ENCODE results near the gene DVL1. TPM values are rescaled to one million over a fixed set of nuclear protein-coding genes. Genes with fewer than 3 reads are reported as not detected.

DVL1 gene
- total RNA-seq, 1 donor from 2014 or later = 92.9 TPM

DNA sequence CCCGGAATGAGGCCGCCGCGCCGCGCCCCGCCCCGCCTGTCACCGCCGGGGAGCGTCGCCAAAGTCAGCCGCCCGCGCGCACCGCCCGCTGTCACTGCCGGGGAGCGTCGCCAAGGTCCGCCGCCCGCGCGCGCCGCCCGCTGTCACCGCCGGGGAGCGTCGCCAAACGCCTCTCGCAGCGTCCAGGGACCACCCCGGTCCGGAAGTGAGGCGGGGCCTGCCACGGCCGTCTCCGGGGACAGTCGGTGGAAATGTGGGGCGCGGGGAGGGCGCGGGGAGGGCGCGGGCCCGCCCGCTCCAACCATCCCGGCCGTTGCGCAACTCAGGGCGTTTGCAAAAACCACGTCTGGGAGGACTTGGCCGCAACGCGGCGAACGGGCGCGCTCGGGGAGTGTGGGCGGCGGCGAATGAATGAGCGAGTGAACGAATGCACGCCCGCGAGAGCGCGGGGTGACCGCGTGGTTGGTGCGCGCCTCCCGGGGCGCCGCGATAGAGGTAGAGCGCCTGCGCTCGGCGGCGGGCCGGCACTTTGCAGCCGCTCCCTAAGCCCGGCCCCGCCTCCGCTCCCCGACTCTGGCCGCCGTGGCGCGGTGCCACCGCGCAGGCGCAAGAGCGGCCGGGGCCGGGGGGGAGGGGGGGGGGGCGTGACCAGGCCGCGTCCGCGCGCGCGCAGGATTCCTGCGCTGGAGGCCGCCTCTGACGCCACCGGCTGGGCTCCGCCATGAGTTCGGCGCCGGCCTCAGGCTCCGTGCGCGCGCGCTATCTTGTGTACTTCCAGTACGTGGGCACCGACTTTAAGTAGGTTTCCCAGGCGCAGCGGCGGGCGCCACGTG is 41.1 kb downstream of the DVL1 start, which contains the start of the genes ACAP3 and PUSL1:
ACAP3 (minus strand) TSS at position 8 of the 833 bp plus-strand sequence. CDS start 115 bp downstream, outside the sequence.
PUSL1 (plus strand) TSS at position 675 of the 833 bp plus-strand sequence; CDS start at position 722, 47 bp downstream.
- H3K36me3 Mint-ChIP-seq (ENCODE audit: unreplicated experiment) = peaks cover 2% of the 10 kb centered on the region
- no peaks in the 10 kb centered on the region for H3K9me3 Mint-ChIP-seq (ENCODE audit: unreplicated experiment)
- H3K27me3 Mint-ChIP-seq (ENCODE audit: unreplicated experiment) = no peaks in the 10 kb centered on the region
- H3K27ac Mint-ChIP-seq (ENCODE audit: unreplicated experiment) = peak within 1 kb of the TSS; percentile 82
- DNase-seq (ENCODE audit: extremely low spot score, unreplicated experiment) = peak; percentile 96
- TF ChIP-seq, protein P1, sequence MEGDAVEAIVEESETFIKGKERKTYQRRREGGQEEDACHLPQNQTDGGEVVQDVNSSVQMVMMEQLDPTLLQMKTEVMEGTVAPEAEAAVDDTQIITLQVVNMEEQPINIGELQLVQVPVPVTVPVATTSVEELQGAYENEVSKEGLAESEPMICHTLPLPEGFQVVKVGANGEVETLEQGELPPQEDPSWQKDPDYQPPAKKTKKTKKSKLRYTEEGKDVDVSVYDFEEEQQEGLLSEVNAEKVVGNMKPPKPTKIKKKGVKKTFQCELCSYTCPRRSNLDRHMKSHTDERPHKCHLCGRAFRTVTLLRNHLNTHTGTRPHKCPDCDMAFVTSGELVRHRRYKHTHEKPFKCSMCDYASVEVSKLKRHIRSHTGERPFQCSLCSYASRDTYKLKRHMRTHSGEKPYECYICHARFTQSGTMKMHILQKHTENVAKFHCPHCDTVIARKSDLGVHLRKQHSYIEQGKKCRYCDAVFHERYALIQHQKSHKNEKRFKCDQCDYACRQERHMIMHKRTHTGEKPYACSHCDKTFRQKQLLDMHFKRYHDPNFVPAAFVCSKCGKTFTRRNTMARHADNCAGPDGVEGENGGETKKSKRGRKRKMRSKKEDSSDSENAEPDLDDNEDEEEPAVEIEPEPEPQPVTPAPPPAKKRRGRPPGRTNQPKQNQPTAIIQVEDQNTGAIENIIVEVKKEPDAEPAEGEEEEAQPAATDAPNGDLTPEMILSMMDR (IDR thresholded peaks at IDR 0.05) = no peak
- H3K4me3 Mint-ChIP-seq (ENCODE audit: unreplicated experiment) = peak within 1 kb of the TSS; percentile 79
- H3K4me1 Mint-ChIP-seq (ENCODE audit: unreplicated experiment) = peaks cover 35% of the 10 kb centered on the region

- Mint-ChIP-seq H3K9me3 (ENCODE audit: unreplicated experiment) (no peaks in the 10 kb centered on the region), H3K4me1 (ENCODE audit: unreplicated experiment) (peaks cover 35% of the 10 kb centered on the region), H3K4me3 (ENCODE audit: unreplicated experiment) (peak overlapping the region; percentile 75), H3K27me3 (ENCODE audit: unreplicated experiment) (no peaks in the 10 kb centered on the region), H3K27ac (ENCODE audit: unreplicated experiment) (no peak overlapping the region), H3K36me3 (ENCODE audit: unreplicated experiment) (peaks cover 2% of the 10 kb centered on the region)
- TF ChIP-seq, protein P1 (IDR thresholded peaks at IDR 0.05) = no peak
- DNase-seq (ENCODE audit: extremely low spot score, unreplicated experiment) = no peak
Observed at GRCh38 chr1:1307261-1307922, 41.8 kb downstream of the DVL1 start.

DNA sequence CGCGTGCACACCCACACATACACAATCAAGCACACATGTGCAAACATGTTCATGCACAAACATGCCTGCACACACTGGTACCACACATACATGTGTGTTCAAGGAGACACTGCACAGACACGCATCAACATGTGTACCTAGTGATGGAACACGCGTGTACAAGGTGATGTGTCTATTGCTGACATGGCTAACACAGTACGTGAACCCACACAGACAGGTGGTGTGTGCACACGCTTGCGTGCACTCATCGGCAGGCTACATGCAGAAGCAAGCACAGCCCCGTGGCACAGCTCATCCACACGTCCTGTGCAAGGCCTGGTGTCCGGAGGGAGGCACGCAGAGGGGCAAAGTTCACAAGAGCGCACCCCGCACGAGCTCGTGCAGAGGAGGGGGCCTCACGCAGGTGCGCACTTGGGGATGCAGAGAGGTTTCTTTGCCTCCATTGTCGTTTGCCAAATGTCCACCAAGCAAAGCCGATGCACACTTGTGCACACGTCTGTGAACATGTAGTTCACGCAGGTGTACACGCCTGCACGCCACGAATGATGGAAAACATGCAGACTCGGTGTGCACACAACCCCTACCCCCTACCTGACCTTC is 42.5 kb downstream of the DVL1 start:
- DNase-seq (ENCODE audit: extremely low spot score, unreplicated experiment) = no peak
- Mint-ChIP-seq H3K4me3 (ENCODE audit: unreplicated experiment) (peak overlapping the region; percentile 75), H3K27ac (ENCODE audit: unreplicated experiment) (peak overlapping the region; percentile 82), H3K4me1 (ENCODE audit: unreplicated experiment) (peaks cover 35% of the 10 kb centered on the region), H3K36me3 (ENCODE audit: unreplicated experiment) (peaks cover 2% of the 10 kb centered on the region), H3K9me3 (ENCODE audit: unreplicated experiment) (no peaks in the 10 kb centered on the region), H3K27me3 (ENCODE audit: unreplicated experiment) (no peaks in the 10 kb centered on the region)
- TF ChIP-seq, protein P1 (IDR thresholded peaks at IDR 0.05) = no peak

DNA sequence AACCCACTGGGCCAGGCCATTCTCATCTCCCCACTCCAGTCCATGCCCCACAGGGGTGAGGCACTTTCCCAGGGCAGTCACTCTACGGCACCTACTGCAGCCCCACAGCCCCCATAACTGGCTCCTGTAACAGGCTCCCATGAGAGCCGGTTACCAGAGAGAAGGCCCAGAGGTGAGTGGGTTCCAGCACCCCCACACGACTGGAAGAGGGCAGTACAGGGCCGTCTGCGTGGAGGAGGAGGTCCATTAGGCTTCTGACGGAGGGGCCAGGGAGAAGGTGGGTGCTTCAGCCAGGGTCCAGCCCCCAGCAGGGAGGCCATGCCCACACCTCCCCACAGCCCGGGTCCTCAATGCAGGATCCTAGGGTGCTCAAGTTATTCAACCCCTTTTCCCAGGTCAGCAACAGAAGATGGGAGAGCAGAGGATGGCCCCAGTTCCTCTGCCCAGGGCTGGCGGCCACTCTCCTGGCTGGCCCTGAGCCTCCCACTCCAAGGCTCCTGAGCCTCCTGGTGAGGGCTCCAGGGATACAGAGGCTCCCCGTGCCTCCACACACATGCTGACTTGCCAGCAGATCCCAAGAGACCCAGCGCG is 43.1 kb downstream of the DVL1 start:
- Mint-ChIP-seq H3K9me3 (ENCODE audit: unreplicated experiment) (no peaks in the 10 kb centered on the region), H3K4me1 (ENCODE audit: unreplicated experiment) (peaks cover 35% of the 10 kb centered on the region), H3K27me3 (ENCODE audit: unreplicated experiment) (no peaks in the 10 kb centered on the region), H3K36me3 (ENCODE audit: unreplicated experiment) (peaks cover 2% of the 10 kb centered on the region), H3K4me3 (ENCODE audit: unreplicated experiment) (peak overlapping the region; percentile 75), H3K27ac (ENCODE audit: unreplicated experiment) (peak overlapping the region; percentile 82)
- no peak for DNase-seq (ENCODE audit: extremely low spot score, unreplicated experiment)
- TF ChIP-seq, protein P1 (IDR thresholded peaks at IDR 0.05) = peak; percentile 28
